ENCODE data around the gene DPPA3. TPM values are rescaled to one million over a fixed set of nuclear protein-coding genes. Genes with fewer than 3 reads are reported as not detected.
"Not testable (repeated sequence)": the region's sequence is repeated elsewhere in the genome, so short reads cannot be mapped to it uniquely, and the experiment has no call there.

Gene DPPA3
- total RNA-seq, 1 donor from 2014 or later = not detected

- ATAC-seq (no peak), DNase-seq (ENCODE audit: low spot score) (no peak)
Observed at GRCh38 chr12:7729746-7730145, 18.5 kb downstream of the DPPA3 start.

- not testable (repeated sequence) for DNase-seq (ENCODE audit: low spot score); ATAC-seq
Observed at GRCh38 chr12:7730984-7731383, 19.8 kb downstream of the DPPA3 start.

DNA sequence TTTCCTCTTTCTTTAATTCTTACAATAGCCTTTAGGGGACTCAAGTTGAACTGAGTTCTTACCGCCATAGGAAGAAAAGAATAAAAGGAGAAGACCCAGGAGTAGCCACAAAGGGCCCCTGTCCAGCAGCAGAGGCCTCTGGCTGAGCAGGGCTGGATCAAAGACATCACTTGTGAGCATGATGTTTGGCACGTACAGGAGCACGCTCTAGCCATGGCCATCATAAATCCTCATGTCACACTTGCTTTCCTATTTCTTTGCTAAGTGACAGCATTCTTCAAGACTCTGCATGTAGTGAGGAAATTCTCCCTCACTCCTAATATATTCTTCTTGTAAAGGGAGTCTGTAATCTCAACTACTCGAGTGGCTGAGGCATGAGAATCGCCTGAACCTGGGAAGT is 20.3 kb downstream of the DPPA3 start:
- no peak for ATAC-seq
- DNase-seq (ENCODE audit: low spot score) = no peak

DNA sequence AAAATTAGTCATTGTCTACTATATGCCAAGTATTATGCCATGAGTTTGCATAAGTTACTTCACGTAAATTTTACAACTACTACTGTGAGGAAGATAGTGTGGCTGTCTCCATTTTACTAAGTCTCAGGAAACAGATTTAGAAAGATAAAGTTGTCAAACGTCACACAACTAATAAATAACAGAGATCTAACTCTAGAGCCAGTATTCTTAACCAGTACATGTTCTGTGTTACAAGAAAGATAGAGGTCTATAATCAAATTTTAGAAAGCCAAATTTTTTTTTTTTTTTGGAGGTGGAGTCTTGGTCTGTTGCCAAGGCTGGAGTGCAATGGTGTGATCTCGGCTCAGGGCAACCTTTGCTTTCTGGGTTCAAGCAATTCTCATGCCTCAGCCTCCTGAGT is 21.8 kb downstream of the DPPA3 start:
- no peak for DNase-seq (ENCODE audit: low spot score)
- no peak for ATAC-seq

DNA sequence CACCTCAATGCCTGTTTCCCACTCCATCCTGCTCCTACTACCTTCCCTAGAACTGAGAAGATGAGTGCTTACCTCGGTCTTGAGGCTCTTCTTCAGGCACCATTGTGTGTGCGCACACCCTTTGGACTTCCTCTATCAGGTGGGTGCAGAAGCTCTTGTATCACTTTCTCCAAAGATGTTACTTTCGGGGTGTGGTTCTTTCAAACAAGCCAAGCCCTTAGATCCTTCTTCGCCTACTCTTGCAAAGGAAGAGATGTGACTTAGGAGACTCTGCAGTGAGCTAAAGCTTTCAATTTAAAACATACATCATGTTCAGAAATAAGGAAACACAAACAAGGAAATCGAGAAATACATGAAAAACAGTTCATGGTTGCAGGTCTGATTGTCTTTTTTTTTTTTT is 36.0 kb downstream of the DPPA3 start, which contains the start of gene CLEC4C:
Gene CLEC4C, minus strand, starts transcription at position 130 of the 400 bp plus-strand sequence. Its CDS starts 27 bp downstream, at position 103.
- DNase-seq (ENCODE audit: low spot score) = no peak
- no peak for ATAC-seq

DNA sequence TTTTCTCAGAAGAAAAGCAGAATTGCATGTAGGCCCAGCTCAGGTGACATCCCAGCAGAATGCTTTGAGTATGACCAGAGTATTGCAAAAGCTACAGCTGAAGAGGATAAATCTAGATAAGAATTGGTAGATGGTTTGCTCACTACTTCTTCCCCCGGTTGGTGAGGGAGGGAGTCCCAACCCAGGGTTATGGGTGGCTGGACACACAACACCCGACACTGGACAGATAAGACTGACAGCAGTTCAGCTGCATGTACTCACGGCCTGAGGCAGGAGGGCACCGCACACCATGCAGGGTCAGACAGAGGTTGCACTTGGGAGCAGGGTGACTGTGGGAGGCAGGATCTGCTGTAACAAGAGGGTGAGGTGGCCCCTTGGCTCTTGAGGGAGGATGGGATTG is 37.6 kb downstream of the DPPA3 start:
- DNase-seq (ENCODE audit: low spot score) (no peak), ATAC-seq (no peak)

DNA sequence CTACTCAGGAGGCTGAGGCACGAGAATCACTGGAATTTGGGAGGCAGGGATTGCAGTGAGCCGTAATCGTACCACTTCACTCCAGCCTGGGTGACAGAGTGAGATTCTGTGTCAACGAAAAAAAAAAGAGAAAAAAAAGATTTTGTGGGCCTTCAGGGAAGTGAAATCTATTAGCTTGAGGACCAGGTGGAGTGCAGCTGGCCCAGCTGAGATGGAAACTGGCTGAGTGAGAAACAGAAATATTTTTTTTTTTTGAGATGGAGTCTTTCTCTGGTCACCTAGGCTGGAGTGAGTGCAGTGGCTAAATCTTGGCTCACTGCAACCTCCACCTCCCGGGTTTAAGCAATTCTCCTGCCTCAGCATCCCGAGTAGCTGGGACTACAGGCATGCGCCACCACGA is 38.2 kb downstream of the DPPA3 start:
- no peak for ATAC-seq
- no peak for DNase-seq (ENCODE audit: low spot score)

DNA sequence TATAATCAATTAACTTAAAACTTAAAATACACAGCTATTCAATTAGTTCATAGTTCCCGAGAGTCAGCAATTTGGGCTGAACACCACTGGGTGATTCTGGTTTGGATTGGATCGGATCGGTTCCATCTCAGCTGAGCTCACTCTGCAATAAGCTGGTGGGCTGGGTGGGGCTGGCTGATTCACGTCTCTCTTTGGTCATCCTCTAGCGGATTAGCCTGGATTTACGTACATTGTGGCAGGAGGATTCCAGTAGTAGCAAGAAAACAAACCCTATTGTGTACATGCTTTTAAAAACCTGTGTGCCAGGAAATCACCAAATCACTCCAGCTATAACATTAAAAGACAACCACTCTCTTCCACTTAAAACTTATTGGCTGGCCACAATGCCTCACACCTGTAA is 39.1 kb downstream of the DPPA3 start:
- DNase-seq (ENCODE audit: low spot score) (no peak), ATAC-seq (no peak)

GRCh38 chr12:7751394-7751793 is 40.2 kb downstream of the DPPA3 start:
- no peak for ATAC-seq
- no peak for DNase-seq (ENCODE audit: low spot score)

DNA sequence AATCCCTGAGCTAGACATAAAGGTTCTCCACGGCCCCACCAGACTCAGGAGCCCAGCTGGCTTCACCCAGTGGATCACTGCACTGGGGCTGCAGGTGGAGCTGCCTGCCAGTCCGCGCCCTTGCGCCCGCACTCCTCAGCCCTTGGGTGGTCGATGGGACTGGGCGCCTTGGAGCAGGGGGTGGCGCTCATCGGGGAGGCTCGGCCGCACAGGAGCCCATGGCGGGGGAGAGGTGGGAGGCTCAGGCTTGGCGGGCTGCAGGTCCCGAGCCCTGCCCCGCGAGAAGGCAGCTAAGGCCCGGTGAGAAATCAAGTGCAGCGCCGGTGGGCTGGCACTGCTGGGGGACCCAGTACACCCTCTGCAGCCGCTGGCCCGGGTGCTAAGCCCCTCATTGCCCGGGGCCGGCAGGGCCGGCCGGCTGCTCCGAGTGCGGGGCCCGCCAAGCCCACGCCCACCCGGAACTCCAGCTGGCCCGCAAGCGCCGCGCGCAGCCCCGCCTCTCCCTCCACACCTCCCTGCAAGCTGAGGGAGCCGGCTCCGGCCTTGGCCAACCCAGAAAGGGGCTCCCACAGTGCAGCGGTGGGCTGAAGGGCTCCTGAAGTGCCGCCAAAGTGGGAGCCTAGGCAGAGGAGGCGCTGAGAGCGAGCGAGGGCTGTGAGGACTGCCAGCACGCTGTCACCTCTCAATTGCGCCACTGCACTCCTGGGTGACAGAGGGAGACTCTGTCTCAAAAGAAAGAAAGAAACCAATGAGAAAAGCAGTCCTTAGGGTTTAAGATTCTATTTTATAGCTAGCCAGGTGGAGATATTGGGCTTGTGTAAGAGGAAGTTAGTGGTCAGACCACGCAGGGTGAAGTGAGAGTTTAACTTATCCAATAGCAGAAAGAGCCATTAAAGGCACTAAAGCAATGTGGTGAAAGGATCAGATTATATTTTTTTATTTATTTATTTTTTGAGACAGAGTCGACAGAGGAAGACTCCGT is 41.0 kb downstream of the DPPA3 start:
- not testable (repeated sequence) for ATAC-seq; DNase-seq (ENCODE audit: low spot score)

DNA sequence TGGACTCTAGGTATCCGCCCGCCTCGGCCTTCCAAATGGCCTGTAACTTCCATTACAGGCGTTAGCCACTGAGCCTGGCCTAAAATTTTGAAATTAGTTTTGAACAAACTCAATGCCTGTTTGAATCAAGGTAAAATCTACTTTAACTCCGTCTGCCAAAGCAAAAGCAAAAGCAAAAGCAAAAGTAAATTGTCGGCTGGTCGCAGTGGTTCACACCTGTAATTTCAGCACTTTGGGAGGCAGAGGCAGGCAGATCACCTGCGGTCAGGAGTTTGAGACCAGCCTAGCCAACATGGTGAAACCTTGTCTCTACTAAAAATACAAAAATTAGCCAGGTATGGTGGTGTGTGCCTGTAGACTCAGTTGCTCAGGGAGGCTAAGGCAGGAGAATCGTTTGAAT is 44.4 kb downstream of the DPPA3 start:
- not testable (repeated sequence) for ATAC-seq; DNase-seq (ENCODE audit: low spot score)

- ATAC-seq = no peak
- no peak for DNase-seq (ENCODE audit: low spot score)
Observed at GRCh38 chr12:7756993-7757392, 45.8 kb downstream of the DPPA3 start.

DNA sequence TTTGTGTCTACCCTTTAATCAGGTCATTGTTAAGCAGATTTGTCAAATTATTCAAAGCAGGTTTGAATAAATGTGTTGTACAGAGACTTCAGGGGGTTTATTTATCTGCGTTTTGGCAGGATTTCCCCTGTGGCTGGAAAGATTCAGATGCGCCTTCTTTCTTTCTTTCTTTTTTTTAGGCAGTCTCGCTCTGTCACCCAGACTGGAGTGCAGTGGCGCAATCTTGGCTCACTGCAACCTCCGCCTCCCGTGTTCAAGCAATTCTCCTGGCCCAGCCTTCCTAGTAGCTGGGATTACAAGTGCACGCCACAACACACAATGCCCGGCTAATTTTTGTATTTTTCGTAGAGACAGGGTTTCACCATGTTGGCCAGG is 47.5 kb downstream of the DPPA3 start:
- DNase-seq (ENCODE audit: low spot score) (no peak), ATAC-seq (no peak)

Other genes starting within 250 kb of the DPPA3 start
- gene CD163, start 207.7 kb upstream of the DPPA3 start, total RNA-seq = 52.2 TPM
- not detected for gene APOBEC1, start 45.5 kb upstream of the DPPA3 start, total RNA-seq
- gene GDF3, start 15.7 kb upstream of the DPPA3 start, total RNA-seq = not detected
- gene CLEC4C, start 35.9 kb downstream of the DPPA3 start, total RNA-seq = not detected
- not detected for gene NANOGNB, start 53.8 kb downstream of the DPPA3 start, total RNA-seq
- gene NANOG, start 78.0 kb downstream of the DPPA3 start, total RNA-seq = 0.70 TPM
- gene SLC2A14, start 161.5 kb downstream of the DPPA3 start, total RNA-seq = 95.3 TPM
- 9.4 TPM for gene SLC2A3, start 224.8 kb downstream of the DPPA3 start, total RNA-seq